K562 (cell line): ENCODE results near the gene MACROD2. TPM values are rescaled to one million over a fixed set of nuclear protein-coding genes. Genes with fewer than 3 reads are reported as not detected.

Experiments
- KLF13 ChIP-seq: fragments of 450-650 bp; IDR thresholded peaks from 2 replicates; pipeline ENCODE4 v1.6.1; 2016; ENCODE audit warnings: missing genetic modification characterization, low read depth, mild to moderate bottlenecking, missing compliant biosample characterization, moderate library complexity, borderline replicate concordance
- ZNF217 ChIP-seq: sonication (generic); formaldehyde crosslinking; IDR thresholded peaks from 2 replicates; pipeline ENCODE4 v1.8.0; 2022; ENCODE audit warnings: mild to moderate bottlenecking, missing genetic modification reagents
- ZNF253 ChIP-seq: fragments of 250-450 bp; sonication (Bioruptor Pico); conservative IDR thresholded peaks from 2 replicates; pipeline ENCODE4 v1.6.1; 2021; ENCODE audit warnings: mild to moderate bottlenecking
- ZNF354B ChIP-seq: fragments of 250-450 bp; sonication (Bioruptor Pico); IDR thresholded peaks from 2 replicates; pipeline ENCODE4 v1.4.0; 2020
- ZNF407 ChIP-seq: fragments of 450-650 bp; IDR thresholded peaks from 2 replicates; pipeline ENCODE4 v1.6.1; 2016; ENCODE audit warnings: low read depth
- polyA plus RNA-seq, 8 experiments: library from polyadenylated mRNA; depleted of rRNA in 4 of 8; stranded (reverse) in 5 of 8; unstranded in 3 of 8; fragments of >200 nt; fragmentation: Nextera tagmentation in 2 of 8; fragmentation: Illumina TruSeq in 1 of 8; extraction: Ambion mirVana in 2 of 8; extraction: Trizol in 1 of 8; gene quantifications; 2 replicates each; pipeline versions ENCODE4 v1.2.1 to v1.2.3, GENCODE V29; 2011 to 2014; ENCODE audit warnings: inconsistent platforms in 1 of 8, missing spikeins in 1 of 8
- total RNA-seq, 7 experiments: library from RNA; depleted of rRNA in 6 of 7; stranded (reverse); fragments of >200 nt in 6 of 7; fragmentation: Illumina TruSeq in 2 of 7; extraction: Trizol in 2 of 7; gene quantifications; 2 replicates each; pipeline versions ENCODE4 v1.2.1 to v1.2.3, GENCODE V29; 2011 to 2021; ENCODE audit warnings: low replicate concordance in 1 of 7

Gene MACROD2
- total and polyA plus RNA-seq, 9 of the 15 experiments (the other 6 are each of a cell fraction or from before 2014, with no cell fraction given): not detected

GRCh38 chr20:15658295-15658694 is 1663.0 kb downstream of the MACROD2 start (continued):
- no peak for TF ChIP-seq ZNF407
- TF ChIP-seq ZNF354B: no peak
- TF ChIP-seq ZNF253 (CRISPR knock-in tag): no peak
- no peak for TF ChIP-seq ZNF217 (CRISPR knock-in tag)
- TF ChIP-seq KLF13 (tag): no peak
